HG02884 (cell line): ENCODE measurements around the gene SLC6A11.

ENCODE experiments used
- ATAC-seq: cut with Tn5 transposase; IDR thresholded peaks from one replicate; pipeline ENCODE4 v1.9.1; 2021; ENCODE audit warnings: mild to moderate bottlenecking, moderate library complexity; ENCODE audit not compliant: unreplicated experiment

The SLC6A11 gene

GRCh38 chr3:10928407-10928960, 112.5 kb downstream of the SLC6A11 start:
- ATAC-seq = no peak

- no peak for ATAC-seq
Measured at GRCh38 chr3:10928961-10929471, 113.0 kb downstream of the SLC6A11 start.

DNA sequence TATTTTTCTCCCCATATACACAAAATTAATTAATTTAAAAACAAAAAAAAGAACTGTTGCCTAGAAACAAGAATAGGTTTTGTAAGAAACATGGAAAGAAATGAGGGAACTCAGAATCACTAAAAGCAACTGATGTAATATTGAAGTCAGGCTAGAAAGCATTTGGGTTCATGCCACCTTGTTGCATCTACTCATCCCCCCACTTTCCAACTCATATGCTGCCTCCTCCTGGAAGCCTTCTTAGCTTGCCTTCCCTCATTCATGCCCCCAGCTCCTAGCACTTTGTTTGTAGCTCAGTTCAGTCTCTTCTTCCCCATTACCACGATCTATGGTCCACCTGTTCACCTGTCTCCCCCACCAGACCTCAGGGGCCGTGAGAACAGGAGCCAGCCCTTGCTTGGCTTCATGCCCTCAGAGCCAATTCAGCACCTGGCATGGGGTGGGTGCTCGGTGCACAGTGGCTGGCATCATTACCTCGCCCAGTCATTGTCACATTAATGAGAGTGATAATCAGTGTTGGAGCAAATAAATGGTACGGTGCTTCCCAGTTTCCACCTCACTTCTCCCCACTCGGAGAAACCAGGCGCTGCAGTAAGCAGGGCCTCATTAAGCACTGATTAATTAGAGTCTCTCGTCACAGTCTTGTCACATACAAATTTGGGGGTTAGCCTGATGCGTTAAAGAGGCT, 114.1 kb downstream of the SLC6A11 start:
- ATAC-seq = no peak

- no peak for ATAC-seq
Measured at GRCh38 chr3:10930666-10931040, 114.6 kb downstream of the SLC6A11 start.

DNA sequence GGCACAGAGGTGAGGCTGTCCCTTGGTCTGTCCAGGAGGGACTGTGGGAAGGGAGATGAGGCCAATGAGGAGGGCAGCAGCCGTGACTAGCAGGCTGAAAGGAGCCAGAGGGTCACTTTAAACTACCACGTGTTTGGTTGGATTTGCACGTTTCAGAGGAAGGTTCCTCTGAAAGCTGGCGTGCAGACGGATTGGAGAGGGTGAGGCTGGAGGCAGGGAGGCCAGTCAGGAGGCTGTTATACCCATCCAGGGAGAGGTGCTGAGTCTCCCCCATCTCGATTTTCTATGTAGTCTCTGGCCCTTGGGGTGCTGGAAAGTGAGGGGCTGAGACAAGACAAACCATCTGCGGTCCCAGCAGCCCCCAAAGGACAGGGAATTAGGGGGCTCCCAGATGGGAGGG, 116.6 kb downstream of the SLC6A11 start:
- ATAC-seq = no peak

- no peak for ATAC-seq
Measured at GRCh38 chr3:10933021-10933420, 117.0 kb downstream of the SLC6A11 start.

GRCh38 chr3:10933470-10933804, 117.4 kb downstream of the SLC6A11 start:
- no peak for ATAC-seq

- ATAC-seq = no peak
Measured at GRCh38 chr3:10933805-10934481, 117.9 kb downstream of the SLC6A11 start.

DNA sequence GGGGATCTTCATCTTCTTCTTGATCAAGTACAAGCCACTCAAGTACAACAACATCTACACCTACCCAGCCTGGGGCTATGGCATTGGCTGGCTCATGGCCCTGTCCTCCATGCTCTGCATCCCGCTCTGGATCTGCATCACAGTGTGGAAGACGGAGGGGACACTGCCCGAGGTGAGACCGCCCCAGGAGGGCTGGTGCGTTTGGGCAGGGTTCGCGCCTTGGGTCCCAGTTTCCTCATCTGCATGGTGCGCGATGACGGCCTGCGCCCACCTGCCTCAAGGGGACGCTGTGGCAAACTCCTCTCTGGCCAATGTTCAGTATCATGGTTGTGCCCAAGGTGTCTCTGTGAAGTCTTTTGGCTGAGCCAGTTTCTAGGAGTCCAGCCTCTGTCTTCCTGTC, 119.0 kb downstream of the SLC6A11 start:
- no peak for ATAC-seq

- no peak for ATAC-seq
Measured at GRCh38 chr3:10935846-10936631, 120.0 kb downstream of the SLC6A11 start.

- ATAC-seq = no peak
Measured at GRCh38 chr3:10936686-10937085, 120.7 kb downstream of the SLC6A11 start.

DNA sequence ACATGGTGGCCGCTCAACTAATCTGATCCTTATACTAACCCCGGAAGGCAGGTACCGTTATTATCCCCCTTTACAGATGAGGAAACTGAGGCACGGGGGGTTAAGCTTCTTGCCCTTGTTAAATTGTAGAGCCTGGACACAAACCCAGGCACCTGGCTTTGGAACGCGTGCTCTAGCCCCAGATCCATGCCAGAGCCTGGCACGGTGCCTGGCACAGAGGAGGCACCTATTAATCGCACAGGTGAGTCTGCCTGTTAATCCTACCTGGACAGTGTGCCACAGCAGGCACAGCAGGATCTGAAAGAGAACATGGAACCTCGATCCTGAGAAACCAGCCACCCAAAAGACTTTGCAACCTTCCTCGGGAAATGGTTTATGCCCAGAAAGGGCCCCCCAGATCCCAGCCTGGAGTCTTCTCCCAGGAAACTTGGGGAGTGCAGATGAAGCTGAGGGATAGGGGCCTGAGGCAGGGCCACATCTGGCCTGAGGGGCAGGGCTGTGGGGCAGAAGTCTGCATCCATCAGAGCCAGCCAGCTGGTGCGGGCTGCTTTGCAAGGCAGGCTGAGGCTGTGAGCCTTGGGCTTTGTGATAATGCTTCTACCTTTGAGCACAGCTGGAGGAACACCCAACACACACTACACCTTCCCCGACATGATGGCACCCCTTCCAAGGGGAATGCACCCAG, 121.3 kb downstream of the SLC6A11 start:
- no peak for ATAC-seq

DNA sequence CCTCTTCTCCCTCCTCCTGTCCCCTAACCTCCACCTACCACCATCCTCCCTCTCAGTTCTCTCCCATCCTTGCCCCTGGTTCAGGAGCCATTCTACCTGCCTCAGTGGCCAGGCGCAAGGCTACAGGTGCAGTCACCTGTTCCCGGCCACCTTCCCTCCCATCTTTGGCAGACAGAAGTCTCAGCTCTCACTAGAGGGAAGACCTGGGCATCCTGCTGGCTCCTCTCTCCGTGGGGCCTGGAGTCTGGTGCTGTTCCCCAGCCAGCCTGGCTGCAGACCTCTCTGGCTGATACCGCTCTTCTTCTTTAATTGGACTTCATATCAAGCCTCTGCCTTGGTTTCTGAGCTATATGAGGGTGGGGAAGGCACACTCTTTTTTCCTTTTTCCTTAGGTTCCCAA, 123.5 kb downstream of the SLC6A11 start:
- ATAC-seq = no peak

DNA sequence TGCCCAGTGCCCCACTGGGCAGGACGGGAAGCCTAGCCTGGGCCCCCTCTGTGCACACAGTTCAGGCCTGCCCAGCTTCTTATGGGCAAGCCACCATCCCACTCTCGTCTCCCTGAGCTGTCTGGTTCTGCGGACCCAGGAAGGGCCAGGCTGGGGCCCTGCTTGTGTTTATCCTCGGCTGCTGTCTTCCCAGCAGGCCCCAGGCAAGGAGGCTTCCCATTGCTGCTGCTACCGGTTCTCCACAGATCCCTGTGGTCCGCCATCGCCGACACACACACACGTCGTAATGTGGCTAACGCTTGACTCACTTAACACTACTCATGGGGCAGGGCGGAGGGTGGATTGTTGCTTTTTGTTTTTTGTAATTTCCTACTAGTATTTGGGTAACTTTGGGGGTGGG, 124.1 kb downstream of the SLC6A11 start:
- no peak for ATAC-seq

DNA sequence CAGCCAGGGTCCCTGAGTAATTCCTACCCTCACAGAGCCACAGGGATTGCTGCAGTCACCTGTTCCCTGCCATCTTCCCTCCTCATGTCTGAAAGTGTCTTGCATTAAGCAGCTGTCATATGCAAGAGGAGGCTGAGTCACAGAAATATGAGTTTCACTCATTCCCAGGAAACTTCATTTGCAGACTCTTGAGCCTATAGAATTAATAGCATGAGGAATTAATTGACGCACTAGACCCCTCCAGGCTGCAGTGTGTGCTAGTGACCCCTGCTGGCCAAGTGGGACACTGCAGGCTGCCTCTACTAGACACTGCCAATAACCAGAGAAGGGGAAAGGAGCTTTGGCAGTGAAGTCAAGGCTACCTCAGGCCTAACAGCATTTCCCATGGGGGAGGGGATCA, 125.9 kb downstream of the SLC6A11 start:
- no peak for ATAC-seq

- no peak for ATAC-seq
Measured at GRCh38 chr3:10942690-10943205, 126.7 kb downstream of the SLC6A11 start.

- no peak for ATAC-seq
Measured at GRCh38 chr3:10944866-10945265, 128.8 kb downstream of the SLC6A11 start.

GRCh38 chr3:10945683-10946287, 129.8 kb downstream of the SLC6A11 start:
- peak; percentile 52 for ATAC-seq

DNA sequence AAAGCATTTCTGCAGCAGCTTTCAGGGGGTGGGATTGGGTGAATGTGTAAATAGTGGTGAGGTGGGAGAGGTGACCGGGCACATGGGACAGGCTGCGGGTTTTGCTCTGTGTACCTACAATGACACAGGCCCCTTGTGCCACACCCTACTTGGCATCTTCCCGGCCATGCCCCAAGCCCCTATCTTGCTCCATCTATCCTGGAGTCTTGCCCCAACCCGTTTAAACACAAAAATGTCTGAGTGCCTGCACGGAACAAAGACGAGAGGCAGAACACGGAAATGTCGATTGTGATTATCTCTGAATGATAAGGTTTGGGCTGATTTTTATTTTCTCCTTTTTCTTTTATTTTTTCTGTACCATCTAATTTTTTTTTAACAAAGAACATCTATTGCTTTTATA, 130.5 kb downstream of the SLC6A11 start:
- ATAC-seq = no peak

- no peak for ATAC-seq
Measured at GRCh38 chr3:10948326-10948725, 132.3 kb downstream of the SLC6A11 start.
